ENCODE measurements around the gene TEX48. TPM values are rescaled to one million over a fixed set of nuclear protein-coding genes. Genes with fewer than 3 reads are reported as not detected.

The TEX48 gene
- total and polyA plus RNA-seq, 10 of the 15 experiments (the other 5 are each of a cell fraction or from before 2014, with no cell fraction given) = not detected

GRCh38 chr9:114690308-114690707 lies 8.3 kb upstream of the TEX48 start:
- intact Hi-C loops (cut with micrococcal nuclease; ENCODE audit: unreplicated experiment) (loop anchor here (10.0 kb wide), 2 partner anchors 514 to 724 kb away; no protein-coding TSS in a partner anchor), in situ Hi-C loops (cut with MboI) (no loop called here)
- no peak for DNase-seq (ENCODE audit: low read depth, low spot score)
- FAIRE-seq = no peak
- BruUV-seq (replicated peaks) = no TSS peak
- 75% methylated on average over 4 of the region's 4 CpGs for WGBS (ENCODE audit: insufficient coverage, insufficient replicate concordance, low lambda C conversion rate, missing lambda C conversion rate)
- Histone ChIP-seq H3K79me2 (ENCODE audit: control insufficient read depth, insufficient read depth, low read length) (no peaks in the 10 kb centered on the region), H4K20me1 (ENCODE audit: control insufficient read depth, insufficient read depth) (no peaks in the 10 kb centered on the region; the same call in 1 of the 2 replicates), H3K9ac (ENCODE audit: control insufficient read depth, insufficient read depth, low read length) (no peak overlapping the region), H3K27ac (ENCODE audit: control insufficient read depth, insufficient read depth) (no peak overlapping the region), H3K9me3 (replicated peaks; ENCODE audit: control insufficient read depth, insufficient read depth, low read length) (no peaks in the 10 kb centered on the region), H3K4me1 (ENCODE audit: control insufficient read depth, insufficient read depth, low read length) (peaks cover 15% of the 10 kb centered on the region), H3K4me2 (ENCODE audit: control insufficient read depth, insufficient read depth) (no peak overlapping the region), H3K36me3 (ENCODE audit: control insufficient read depth in 2 of 2, insufficient read depth in 2 of 2, low read length in 1 of 2) (no peaks in the 10 kb centered on the region), H3K4me3 (no peak overlapping the region), H3K27me3 (replicated peaks in 1 of 2; ENCODE audit: control insufficient read depth in 2 of 2, insufficient read depth in 2 of 2, low read length in 1 of 2) (peaks cover 0 to 10% of the 10 kb centered on the region in 2 experiments; a peak in 2 of 4 replicates), H2AFZ (ENCODE audit: control insufficient read depth, low read depth, low read length) (no peak overlapping the region)
- TF ChIP-seq ZNF207 (IDR thresholded peaks at IDR 0.05; ENCODE audit: borderline replicate concordance) (no peak), BMI1 (IDR thresholded peaks at IDR 0.05; ENCODE audit: borderline replicate concordance) (no peak), CEBPB (IDR thresholded peaks at IDR 0.05; ENCODE audit: borderline replicate concordance in 1 of 2, low read depth in 2 of 2, low read length in 2 of 2) (no peak)
- ChIA-PET CTCF (interaction anchor here (1.9 to 5.9 kb wide), 2 partner anchors 9 to 27 kb away, joined by 5 to 42 read pairs; partner anchors contain the start of gene TEX48), SMC1A (ENCODE audit: uncharacterized antibody, unreplicated experiment) (no interaction called here), RAD21 (ENCODE audit: unreplicated experiment) (interaction anchor here (0.8 kb wide), 1 partner anchor 9 kb away, joined by 3 read pairs; no protein-coding TSS in a partner anchor), POLR2A (no interaction called here)
- no peak for ATAC-seq

GRCh38 chr9:114689813-114690212 lies 7.8 kb upstream of the TEX48 start:
- TF ChIP-seq MLLT1 (IDR thresholded peaks at IDR 0.05) = no peak
- Histone ChIP-seq H3K4me1 (ENCODE audit: control insufficient read depth, insufficient read depth, low read length) (peaks cover 11% of the 10 kb centered on the region), H3K4me3 (no peak overlapping the region), H3K27me3 (replicated peaks in 1 of 2; ENCODE audit: control insufficient read depth in 2 of 2, insufficient read depth in 2 of 2, low read length in 1 of 2) (peaks cover 0 to 10% of the 10 kb centered on the region in 2 experiments; a peak in 2 of 4 replicates), H3K36me3 (ENCODE audit: control insufficient read depth in 2 of 2, insufficient read depth in 2 of 2, low read length in 1 of 2) (no peaks in the 10 kb centered on the region), H4K20me1 (ENCODE audit: control insufficient read depth, insufficient read depth) (no peaks in the 10 kb centered on the region; the same call in 1 of the 2 replicates), H3K79me2 (ENCODE audit: control insufficient read depth, insufficient read depth, low read length) (no peaks in the 10 kb centered on the region), H2AFZ (ENCODE audit: control insufficient read depth, low read depth, low read length) (no peak overlapping the region), H3K9me3 (replicated peaks; ENCODE audit: control insufficient read depth, insufficient read depth, low read length) (no peaks in the 10 kb centered on the region), H3K4me2 (ENCODE audit: control insufficient read depth, insufficient read depth) (no peak overlapping the region), H3K27ac (ENCODE audit: control insufficient read depth, insufficient read depth) (no peak overlapping the region), H3K9ac (ENCODE audit: control insufficient read depth, insufficient read depth, low read length) (no peak overlapping the region)
- ChIA-PET POLR2A (no interaction called here), CTCF (interaction anchor here (0.8 to 1.9 kb wide), 2 partner anchors 26 to 325 kb away, joined by 3 to 5 read pairs; no protein-coding TSS in a partner anchor), RAD21 (ENCODE audit: unreplicated experiment) (interaction anchor here (0.8 kb wide), 1 partner anchor 9 kb away, joined by 3 read pairs; no protein-coding TSS in a partner anchor), SMC1A (ENCODE audit: uncharacterized antibody, unreplicated experiment) (no interaction called here)
- intact Hi-C loops (cut with micrococcal nuclease; ENCODE audit: unreplicated experiment) = loop anchor here (10.0 kb wide), 2 partner anchors 515 to 725 kb away; no protein-coding TSS in a partner anchor
- WGBS (ENCODE audit: insufficient coverage, insufficient replicate concordance, low lambda C conversion rate, missing lambda C conversion rate) = 56% methylated on average over 5 of the region's 7 CpGs
- no TSS peak for BruUV-seq (replicated peaks)
- ATAC-seq = no peak
- no peak for DNase-seq (ENCODE audit: low read depth, low spot score)
- in situ Hi-C loops (cut with MboI) = no loop called here
- no peak for FAIRE-seq
